ENCODE measurements around the gene GRPR.
A peak's percentile ranks its signal among the peaks of the same experiment; 100 is the strongest.

GRPR gene

GRCh38 chrX:16114611-16115010 lies 8.8 kb upstream of the GRPR start:
- no peaks in the 10 kb centered on the region for H3K4me1 Mint-ChIP-seq (ENCODE audit: low read depth in 2 of 2)
- no peaks in the 10 kb centered on the region for H3K36me3 Mint-ChIP-seq (ENCODE audit: insufficient read depth)
- peaks cover 0 to 8% of the 10 kb centered on the region in 2 donors for H3K27me3 Mint-ChIP-seq
- ATAC-seq (replicated peaks) = no peak
- no peak overlapping the region for H3K4me3 Mint-ChIP-seq
- H3K27ac Mint-ChIP-seq = no peak overlapping the region
- peaks cover 0 to 2% of the 10 kb centered on the region in 2 donors for H3K9me3 Mint-ChIP-seq
- no peak for DNase-seq

DNA sequence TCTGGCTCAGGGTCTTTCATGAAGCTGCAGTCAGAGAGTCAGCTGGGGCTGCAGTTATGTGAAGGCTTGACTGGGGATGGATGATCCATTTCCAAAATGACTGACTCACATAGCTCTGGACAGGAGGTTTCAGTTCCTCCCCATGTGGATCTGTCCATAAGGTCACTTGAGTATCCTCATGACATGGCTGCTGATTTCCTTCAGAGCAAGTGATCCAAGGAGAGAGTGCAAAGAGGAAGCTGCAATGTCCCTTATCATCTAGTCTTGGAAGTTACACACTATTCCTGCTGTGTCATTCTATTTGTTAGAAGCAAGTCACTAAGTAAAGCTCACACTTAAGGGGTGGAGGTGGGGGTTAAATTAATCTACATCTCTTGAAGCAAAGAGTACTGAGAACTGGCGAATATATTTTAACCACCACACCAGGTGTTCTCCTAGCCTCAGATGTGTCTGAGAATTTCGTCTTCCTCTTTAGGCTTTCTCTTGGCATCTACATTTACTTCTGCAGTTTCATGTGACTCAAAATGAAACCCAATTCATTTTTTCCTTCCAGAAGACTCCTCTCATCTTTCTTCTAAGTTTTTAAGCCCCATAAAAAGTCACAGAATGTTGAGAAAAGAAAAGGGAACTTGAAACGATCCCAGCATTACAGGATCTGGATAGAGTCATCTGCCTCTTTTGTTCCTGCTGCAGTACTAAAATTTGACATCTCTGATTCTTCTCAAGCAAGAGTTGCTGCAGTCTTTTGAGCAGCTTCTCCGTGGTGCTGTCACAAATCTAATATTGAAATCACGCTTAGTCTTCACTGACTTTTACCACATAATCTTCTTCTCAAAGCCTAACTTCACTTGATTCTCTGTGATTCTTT lies 3.8 kb upstream of the GRPR start:
- H3K27me3 Mint-ChIP-seq = peaks cover 5 to 8% of the 10 kb centered on the region in 2 donors
- H3K9me3 Mint-ChIP-seq = no peaks in the 10 kb centered on the region
- ATAC-seq (replicated peaks) (no peak), DNase-seq (no peak)
- no peak overlapping the region for H3K27ac Mint-ChIP-seq
- H3K4me3 Mint-ChIP-seq = no peak overlapping the region
- H3K36me3 Mint-ChIP-seq (ENCODE audit: insufficient read depth) = no peaks in the 10 kb centered on the region
- peaks cover 4 to 8% of the 10 kb centered on the region in 2 donors for H3K4me1 Mint-ChIP-seq (ENCODE audit: low read depth in 2 of 2)

- H3K4me3 Mint-ChIP-seq = no peak overlapping the region
- ATAC-seq (replicated peaks) (no peak), DNase-seq (no peak)
- no peaks in the 10 kb centered on the region for H3K9me3 Mint-ChIP-seq
- H3K4me1 Mint-ChIP-seq (ENCODE audit: low read depth in 2 of 2) = peaks cover 4 to 8% of the 10 kb centered on the region in 2 donors
- H3K27ac Mint-ChIP-seq = no peak overlapping the region
- H3K36me3 Mint-ChIP-seq (ENCODE audit: insufficient read depth) = no peaks in the 10 kb centered on the region
- peaks cover 5 to 8% of the 10 kb centered on the region in 2 donors for H3K27me3 Mint-ChIP-seq
Observed at GRCh38 chrX:16120431-16120830, 2.9 kb upstream of the GRPR start.

DNA sequence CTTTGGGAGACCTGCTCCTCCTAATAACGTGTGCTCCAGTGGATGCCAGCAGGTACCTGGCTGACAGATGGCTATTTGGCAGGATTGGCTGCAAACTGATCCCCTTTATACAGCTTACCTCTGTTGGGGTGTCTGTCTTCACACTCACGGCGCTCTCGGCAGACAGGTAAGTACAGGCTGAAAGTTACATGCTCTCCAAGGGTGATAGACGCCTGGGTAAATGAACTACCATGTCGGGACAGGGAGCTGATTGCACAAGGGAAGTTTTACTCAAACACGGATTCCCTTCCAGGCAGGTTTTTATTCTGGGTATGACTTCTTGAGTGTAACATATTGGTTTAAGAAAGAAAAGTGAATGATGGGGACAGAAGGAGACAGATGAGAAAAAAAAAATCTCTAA lies 836 bp downstream of the GRPR start:
- no peaks in the 10 kb centered on the region for H3K36me3 Mint-ChIP-seq (ENCODE audit: insufficient read depth)
- H3K27ac Mint-ChIP-seq = no peak overlapping the region
- peaks cover 18 to 21% of the 10 kb centered on the region in 2 donors for H3K27me3 Mint-ChIP-seq
- peaks cover 4 to 8% of the 10 kb centered on the region in 2 donors for H3K4me1 Mint-ChIP-seq (ENCODE audit: low read depth in 2 of 2)
- no peak overlapping the region for H3K4me3 Mint-ChIP-seq
- ATAC-seq (replicated peaks) (no peak), DNase-seq (no peak)
- H3K9me3 Mint-ChIP-seq = no peaks in the 10 kb centered on the region

DNA sequence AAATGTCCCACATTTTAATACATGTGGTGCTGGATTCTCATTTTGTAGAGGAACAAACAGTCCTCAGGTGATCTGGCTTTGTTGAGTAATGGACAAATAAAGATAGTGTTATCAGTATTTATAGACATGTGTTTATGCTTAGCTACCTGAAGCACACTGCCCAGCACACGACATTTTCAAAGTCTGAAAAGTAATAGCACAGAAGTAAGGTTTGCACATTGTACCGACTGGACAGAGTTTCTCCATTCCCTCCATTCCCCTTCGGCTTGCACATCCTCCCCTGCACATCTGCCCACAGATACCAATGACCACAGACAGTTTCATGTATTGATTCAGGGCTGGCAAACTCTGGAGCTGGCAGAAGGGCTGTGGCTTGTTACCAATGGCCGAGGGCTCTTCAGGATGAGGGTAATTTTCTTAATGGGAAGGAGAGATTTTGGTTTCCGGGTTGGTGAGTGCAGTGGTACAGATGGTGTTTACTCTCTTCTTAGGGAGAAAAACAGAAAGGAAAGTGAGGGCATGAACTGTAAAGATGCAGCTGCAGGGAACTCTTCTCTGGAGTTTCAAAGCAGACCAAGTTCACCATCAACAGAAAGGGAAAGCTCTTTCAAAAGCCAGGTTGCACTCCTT lies 2.3 kb downstream of the GRPR start:
- H3K27me3 Mint-ChIP-seq = peaks cover 22 to 30% of the 10 kb centered on the region in 2 donors
- DNase-seq = no peak
- H3K36me3 Mint-ChIP-seq (ENCODE audit: insufficient read depth) = no peaks in the 10 kb centered on the region
- ATAC-seq (replicated peaks) = no peak
- no peak overlapping the region for H3K27ac Mint-ChIP-seq
- H3K4me3 Mint-ChIP-seq = no peak overlapping the region
- no peaks in the 10 kb centered on the region for H3K4me1 Mint-ChIP-seq (ENCODE audit: low read depth in 2 of 2)
- H3K9me3 Mint-ChIP-seq = no peaks in the 10 kb centered on the region

- Mint-ChIP-seq H3K4me1 (ENCODE audit: low read depth in 2 of 2) (no peaks in the 10 kb centered on the region), H3K9me3 (no peaks in the 10 kb centered on the region), H3K27ac (no peak overlapping the region), H3K36me3 (ENCODE audit: insufficient read depth) (no peaks in the 10 kb centered on the region), H3K27me3 (peaks cover 35 to 39% of the 10 kb centered on the region in 2 donors), H3K4me3 (no peak overlapping the region)
- no peak for ATAC-seq (replicated peaks)
- no peak for DNase-seq
Observed at GRCh38 chrX:16130707-16131106, 7.3 kb downstream of the GRPR start.

- no peak for ATAC-seq (replicated peaks)
- H3K36me3 Mint-ChIP-seq (ENCODE audit: insufficient read depth) = no peaks in the 10 kb centered on the region
- H3K4me1 Mint-ChIP-seq (ENCODE audit: low read depth in 2 of 2) = no peaks in the 10 kb centered on the region
- H3K27me3 Mint-ChIP-seq = peaks cover 14 to 21% of the 10 kb centered on the region in 2 donors
- DNase-seq = no peak
- H3K4me3 Mint-ChIP-seq = no peak overlapping the region
- no peaks in the 10 kb centered on the region for H3K9me3 Mint-ChIP-seq
- no peak overlapping the region for H3K27ac Mint-ChIP-seq
Observed at GRCh38 chrX:16134936-16135335, 11.6 kb downstream of the GRPR start.

DNA sequence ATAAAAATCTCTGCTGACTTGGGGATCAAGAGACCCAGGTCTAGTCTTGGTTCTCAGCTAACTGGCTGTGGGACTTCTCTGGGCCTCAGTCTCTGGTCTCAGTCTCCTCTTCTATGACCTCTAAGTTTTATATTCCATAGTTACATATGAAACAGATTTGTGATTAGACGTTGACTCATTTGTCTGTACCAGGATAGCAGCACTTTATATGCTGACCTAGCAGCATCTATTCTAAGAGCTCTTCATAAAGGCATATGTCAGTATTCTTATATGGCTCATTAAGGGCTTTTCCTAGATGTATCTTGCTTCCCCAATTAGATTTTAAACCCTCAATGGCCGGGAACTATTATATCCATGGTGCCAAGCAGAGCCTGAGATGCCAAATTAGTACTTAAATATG lies 12.7 kb downstream of the GRPR start:
- H3K4me1 Mint-ChIP-seq (ENCODE audit: low read depth in 2 of 2) = peaks cover 0 to 2% of the 10 kb centered on the region in 2 donors

DNA sequence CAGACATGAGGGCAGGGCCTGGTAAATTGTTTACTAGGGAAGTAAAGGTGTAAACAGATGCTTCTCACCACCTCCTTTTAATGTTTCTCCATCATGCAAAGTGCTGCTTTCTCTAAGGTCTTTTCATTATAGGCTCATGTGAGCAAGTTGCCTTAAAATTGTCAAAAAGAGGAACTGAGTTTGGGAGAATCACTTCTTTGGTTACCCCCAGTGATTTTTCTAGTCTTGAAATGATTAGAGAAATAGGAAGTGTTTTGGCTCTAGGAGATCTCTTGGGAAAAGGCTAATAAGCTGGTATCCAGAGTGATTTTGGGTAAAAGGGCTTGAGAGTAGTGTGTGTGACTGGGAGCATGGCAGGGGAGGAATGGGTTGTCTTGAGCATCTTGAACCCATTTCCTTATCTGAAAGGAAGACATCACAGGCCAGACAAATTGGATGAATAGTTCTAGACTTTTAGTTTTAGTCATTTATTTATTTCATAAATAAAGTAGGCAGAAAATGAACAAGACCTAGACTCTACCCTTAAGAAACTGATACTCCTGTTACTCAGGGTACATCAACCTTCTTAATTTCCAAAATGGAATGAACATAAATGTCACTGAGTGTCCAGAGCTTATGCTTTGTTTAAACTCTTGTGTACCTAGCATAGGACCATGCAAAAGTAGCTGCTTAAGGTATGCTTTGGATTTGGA lies 14.2 kb downstream of the GRPR start:
- H3K36me3 Mint-ChIP-seq (ENCODE audit: insufficient read depth) = no peaks in the 10 kb centered on the region
- ATAC-seq (replicated peaks) = no peak
- H3K27me3 Mint-ChIP-seq = peaks cover 0 to 13% of the 10 kb centered on the region in 2 donors
- no peak overlapping the region for H3K27ac Mint-ChIP-seq
- DNase-seq = no peak
- H3K4me3 Mint-ChIP-seq = no peak overlapping the region
- H3K4me1 Mint-ChIP-seq (ENCODE audit: low read depth in 2 of 2) = peaks cover 0 to 2% of the 10 kb centered on the region in 2 donors
- H3K9me3 Mint-ChIP-seq = no peaks in the 10 kb centered on the region

More for the DNA sequence above, 12.7 kb downstream of the GRPR start:
- Mint-ChIP-seq H3K4me3 (no peak overlapping the region), H3K27me3 (peaks cover 8 to 19% of the 10 kb centered on the region in 2 donors), H3K36me3 (ENCODE audit: insufficient read depth) (no peaks in the 10 kb centered on the region), H3K9me3 (no peaks in the 10 kb centered on the region), H3K27ac (no peak overlapping the region)
- no peak for ATAC-seq (replicated peaks)
- no peak for DNase-seq

- Mint-ChIP-seq H3K9me3 (no peaks in the 10 kb centered on the region), H3K27me3 (peaks cover 5 to 16% of the 10 kb centered on the region in 2 donors), H3K36me3 (ENCODE audit: insufficient read depth) (no peaks in the 10 kb centered on the region), H3K27ac (no peak overlapping the region), H3K4me3 (no peak overlapping the region), H3K4me1 (ENCODE audit: low read depth in 2 of 2) (peaks cover 0 to 2% of the 10 kb centered on the region in 2 donors)
- ATAC-seq (replicated peaks) = no peak
- no peak for DNase-seq
Observed at GRCh38 chrX:16138108-16138427, 14.7 kb downstream of the GRPR start.

- Mint-ChIP-seq H3K27ac (no peak overlapping the region), H3K4me1 (ENCODE audit: low read depth in 2 of 2) (peaks cover 0 to 2% of the 10 kb centered on the region in 2 donors), H3K9me3 (no peaks in the 10 kb centered on the region), H3K4me3 (no peak overlapping the region), H3K36me3 (ENCODE audit: insufficient read depth) (no peaks in the 10 kb centered on the region), H3K27me3 (peaks cover 22 to 27% of the 10 kb centered on the region in 2 donors)
- ATAC-seq (replicated peaks) (peak; percentile 27), DNase-seq (no peak)
Observed at GRCh38 chrX:16140448-16140847, 17.1 kb downstream of the GRPR start.

GRCh38 chrX:16140983-16141382 lies 17.6 kb downstream of the GRPR start:
- H3K4me1 Mint-ChIP-seq (ENCODE audit: low read depth in 2 of 2) = peaks cover 0 to 2% of the 10 kb centered on the region in 2 donors
- H3K36me3 Mint-ChIP-seq (ENCODE audit: insufficient read depth) = no peaks in the 10 kb centered on the region
- H3K27me3 Mint-ChIP-seq = peaks cover 24 to 31% of the 10 kb centered on the region in 2 donors
- DNase-seq (no peak), ATAC-seq (replicated peaks) (no peak)
- no peak overlapping the region for H3K27ac Mint-ChIP-seq
- H3K9me3 Mint-ChIP-seq = no peaks in the 10 kb centered on the region
- no peak overlapping the region for H3K4me3 Mint-ChIP-seq

DNA sequence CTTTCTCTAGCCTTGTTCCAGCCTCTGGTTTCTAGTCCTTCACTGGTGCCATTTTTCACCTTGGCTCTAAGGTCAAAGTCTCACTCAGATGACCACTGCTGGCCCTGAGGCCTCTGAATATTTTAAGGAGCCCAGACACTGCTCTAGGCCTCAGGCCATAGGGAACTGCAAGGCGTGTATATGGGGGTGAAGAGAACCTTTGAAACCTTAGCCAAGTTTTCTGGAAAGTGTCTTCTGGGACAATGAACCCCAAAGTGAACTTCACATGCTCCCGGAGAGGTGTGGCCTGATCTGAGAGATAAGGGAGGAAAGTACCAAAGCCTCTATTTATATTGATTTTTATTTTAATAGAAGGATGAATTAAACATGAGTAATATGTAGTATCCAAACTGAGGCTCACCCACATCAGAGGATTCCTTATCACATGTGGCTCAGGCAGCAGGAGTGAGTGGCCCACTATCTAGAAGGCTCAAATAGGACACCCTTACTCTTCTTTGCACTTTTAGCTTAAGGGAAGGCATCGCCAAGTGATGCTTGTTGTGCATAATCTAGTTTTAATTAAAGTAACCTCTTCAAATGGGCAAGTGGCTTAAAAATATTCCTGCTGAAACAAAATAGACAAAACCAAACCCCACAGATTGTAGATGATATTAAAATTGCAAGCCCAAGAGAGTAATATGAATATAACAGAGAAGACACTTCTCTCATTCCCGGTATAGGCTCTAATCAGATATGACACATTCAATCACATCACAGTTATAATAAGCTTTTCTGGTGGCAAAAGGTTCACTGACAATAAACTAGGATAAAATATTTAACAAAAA lies 18.3 kb downstream of the GRPR start:
- no peak overlapping the region for H3K4me3 Mint-ChIP-seq
- no peaks in the 10 kb centered on the region for H3K9me3 Mint-ChIP-seq

More for the DNA sequence above, 18.3 kb downstream of the GRPR start:
- peaks cover 24 to 26% of the 10 kb centered on the region in 2 donors for H3K27me3 Mint-ChIP-seq
- ATAC-seq (replicated peaks) = no peak
- DNase-seq = no peak
- no peak overlapping the region for H3K27ac Mint-ChIP-seq
- no peaks in the 10 kb centered on the region for H3K36me3 Mint-ChIP-seq (ENCODE audit: insufficient read depth)
- H3K4me1 Mint-ChIP-seq (ENCODE audit: low read depth in 2 of 2) = peaks cover 0 to 2% of the 10 kb centered on the region in 2 donors

Data from effector memory CD8-positive, alpha-beta T cell (primary cell).